Iris pigment epithelial cell (primary cell): ENCODE data around the gene RASA3.
"Not testable (repeated sequence)": the region's sequence is repeated elsewhere in the genome, so short reads cannot be mapped to it uniquely, and the experiment has no call there.

Experiments
- DNase-seq: peaks from one replicate; pipeline ENCODE4 v3.0.0-alpha.2; 2011; ENCODE audit warnings: low read depth

RASA3 gene

DNA sequence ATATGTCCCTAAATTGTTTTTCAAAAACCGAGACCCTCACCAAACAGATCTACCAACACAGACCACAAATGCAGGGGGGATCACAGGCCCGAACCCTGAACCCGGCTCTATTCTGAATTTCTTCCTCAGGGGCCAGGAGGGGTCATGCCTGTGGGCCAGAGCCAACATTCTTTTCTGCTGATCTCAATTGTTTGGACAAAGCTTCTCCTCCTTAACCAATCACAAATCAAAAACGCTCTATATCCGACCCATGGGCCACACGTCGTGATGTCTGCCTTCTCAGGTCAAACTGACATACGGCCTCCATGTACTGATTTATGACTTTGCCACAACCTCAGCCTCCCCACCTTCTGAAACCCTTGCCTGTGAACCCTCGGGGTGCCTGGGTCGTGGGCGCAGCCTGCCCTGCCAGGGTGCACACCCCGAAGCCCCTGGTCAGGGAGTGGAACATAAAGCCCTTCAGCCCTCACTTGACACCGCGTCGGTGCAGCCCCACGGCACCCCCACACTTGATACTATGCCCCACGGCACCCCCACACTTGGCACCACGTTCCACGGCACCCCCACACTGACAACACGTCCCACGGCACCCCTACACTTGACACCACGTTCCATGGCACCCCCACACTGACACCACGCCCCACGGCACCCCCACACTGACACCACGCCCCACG lies 100.2 kb downstream of the RASA3 start:
- peak; percentile 85 for DNase-seq

GRCh38 chr13:114031631-114032030 lies 100.8 kb downstream of the RASA3 start:
- DNase-seq, result no peak

DNA sequence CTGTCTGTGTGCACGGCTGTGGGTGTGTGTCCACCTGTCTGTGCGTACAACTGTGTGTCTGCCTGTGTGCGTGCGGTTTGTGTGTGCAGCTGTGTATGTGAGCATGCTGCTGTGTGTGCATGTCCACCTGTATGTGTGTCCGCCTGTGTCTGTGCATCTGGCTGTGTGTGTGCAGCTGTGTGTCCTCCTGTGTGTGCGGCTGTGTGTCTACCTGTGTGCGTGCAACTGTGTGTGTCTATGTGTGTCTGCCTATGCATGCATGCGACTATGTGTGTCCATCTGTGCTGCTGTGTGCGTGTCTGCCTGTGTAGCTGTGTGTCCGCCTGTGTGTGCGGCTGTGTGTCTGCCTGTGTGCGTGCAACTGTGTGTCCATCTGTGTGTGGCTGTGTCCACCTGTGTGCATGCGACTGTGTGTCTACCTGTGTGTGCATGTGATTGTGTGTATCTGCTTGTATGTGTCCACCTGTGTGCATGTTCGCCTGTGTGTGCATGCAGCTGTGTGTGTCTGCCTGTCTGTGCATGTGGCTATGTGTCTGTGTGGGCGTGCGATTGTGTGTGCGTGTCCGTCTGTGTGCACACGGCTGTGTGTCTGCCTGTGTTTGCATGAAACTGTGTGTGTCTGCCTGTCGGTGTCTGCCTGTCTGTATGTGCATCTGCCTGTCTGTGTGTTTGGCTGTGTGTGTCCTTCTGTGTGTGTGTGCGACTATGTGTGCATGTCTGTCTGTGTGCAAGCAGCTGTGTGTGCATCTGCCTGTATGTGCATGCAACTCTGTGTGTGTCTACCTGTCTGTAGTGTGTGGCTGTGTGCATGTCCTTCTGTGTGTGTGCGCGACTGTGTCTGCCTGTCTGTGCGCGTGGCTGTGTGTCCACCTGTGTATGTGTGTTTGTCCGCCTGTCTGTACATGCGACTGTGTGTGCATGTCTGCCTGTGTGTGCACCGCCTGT lies 101.5 kb downstream of the RASA3 start:
- DNase-seq, result no peak

- DNase-seq, result no peak
Measured at GRCh38 chr13:114029866-114030625, 102.4 kb downstream of the RASA3 start.

DNA sequence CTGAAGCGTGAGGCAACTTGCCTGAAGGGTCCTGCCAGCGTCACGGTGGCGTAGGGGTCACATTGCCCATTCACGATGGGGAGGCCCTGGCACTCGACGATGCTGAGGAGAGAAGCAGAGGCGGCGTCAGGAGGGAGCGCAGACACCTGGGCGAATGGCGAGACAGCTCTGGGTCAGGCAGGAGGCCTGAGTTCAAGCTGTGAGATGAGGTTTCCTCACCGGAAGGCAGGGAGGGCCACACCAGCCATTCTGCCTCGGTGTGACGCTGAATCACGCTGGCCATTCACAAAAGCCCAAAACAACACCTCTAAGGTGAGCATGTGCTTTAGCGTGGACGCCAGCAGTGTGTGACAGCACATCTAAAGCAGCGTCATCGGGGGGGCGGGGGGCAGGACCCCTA lies 104.6 kb downstream of the RASA3 start:
- DNase-seq, result no peak

DNA sequence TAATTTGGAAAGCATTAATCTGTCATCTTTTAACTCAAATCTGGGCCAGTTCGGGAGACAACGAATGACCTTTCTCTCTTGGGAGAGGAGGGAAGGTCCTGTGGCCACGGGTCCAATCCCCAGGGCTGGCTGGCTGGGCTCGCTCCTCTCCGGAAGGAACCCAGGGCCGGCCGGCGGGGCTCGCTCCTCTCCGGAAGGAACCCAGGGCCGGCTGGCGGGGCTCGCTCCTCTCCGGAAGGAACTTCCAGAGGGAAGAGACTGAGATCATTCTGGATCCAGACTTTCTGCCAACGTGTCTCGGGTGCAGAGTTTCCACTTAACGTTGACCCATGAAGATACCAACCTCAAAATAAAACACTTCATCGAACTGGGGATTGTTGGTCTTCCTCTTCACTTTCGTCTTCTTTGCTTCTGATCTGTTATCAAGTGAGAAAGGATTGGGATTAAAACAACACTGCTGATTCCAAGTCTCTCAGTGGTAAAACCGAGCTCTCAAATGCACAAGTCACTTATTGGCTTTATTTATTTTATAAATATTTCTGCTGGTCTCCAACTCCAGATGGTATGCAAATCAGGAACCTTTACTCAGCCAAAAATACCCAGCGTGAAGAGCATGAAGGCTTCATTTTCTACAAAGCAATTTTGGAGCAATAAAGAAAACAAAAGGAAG lies 105.2 kb downstream of the RASA3 start:
- DNase-seq, result no peak

DNA sequence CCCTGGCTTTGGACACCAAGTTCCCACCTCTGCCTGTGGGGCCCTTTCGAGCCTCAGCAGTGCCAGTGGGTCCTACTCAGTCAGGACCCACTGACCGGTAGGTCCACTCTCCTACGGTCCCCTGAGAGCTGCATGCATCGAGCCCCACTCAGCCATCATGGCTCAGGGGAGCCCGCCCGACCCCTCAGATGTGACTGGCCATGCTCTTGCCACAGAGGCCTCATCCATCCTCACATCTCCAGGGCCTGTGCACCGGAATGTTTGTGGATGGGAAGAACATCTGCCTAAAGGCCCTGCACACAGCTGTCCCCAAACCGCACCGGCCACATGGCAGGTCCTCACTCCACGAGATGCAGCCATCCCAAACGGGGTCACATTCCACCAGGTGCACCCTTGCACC lies 105.9 kb downstream of the RASA3 start:
- no peak for DNase-seq

- DNase-seq, result peak; percentile 58
Measured at GRCh38 chr13:114025714-114026431, 106.5 kb downstream of the RASA3 start.

DNA sequence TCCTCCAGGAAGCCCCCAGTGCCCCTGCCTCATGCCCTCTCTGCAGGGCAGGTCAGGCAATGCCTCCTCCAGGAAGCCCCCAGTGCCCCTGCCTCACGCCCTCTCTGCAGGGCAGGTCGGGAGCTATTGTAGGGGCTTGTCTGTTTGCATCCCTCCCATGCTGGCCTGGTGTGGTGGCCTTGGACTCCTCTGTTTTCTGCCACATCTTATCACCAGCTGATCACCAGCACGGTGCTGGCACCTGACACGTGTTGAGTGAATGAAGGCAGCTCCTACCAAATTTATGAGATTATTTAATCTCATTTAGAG lies 107.1 kb downstream of the RASA3 start:
- DNase-seq, result no peak

- no peak for DNase-seq
Measured at GRCh38 chr13:114024603-114025404, 107.6 kb downstream of the RASA3 start.

DNA sequence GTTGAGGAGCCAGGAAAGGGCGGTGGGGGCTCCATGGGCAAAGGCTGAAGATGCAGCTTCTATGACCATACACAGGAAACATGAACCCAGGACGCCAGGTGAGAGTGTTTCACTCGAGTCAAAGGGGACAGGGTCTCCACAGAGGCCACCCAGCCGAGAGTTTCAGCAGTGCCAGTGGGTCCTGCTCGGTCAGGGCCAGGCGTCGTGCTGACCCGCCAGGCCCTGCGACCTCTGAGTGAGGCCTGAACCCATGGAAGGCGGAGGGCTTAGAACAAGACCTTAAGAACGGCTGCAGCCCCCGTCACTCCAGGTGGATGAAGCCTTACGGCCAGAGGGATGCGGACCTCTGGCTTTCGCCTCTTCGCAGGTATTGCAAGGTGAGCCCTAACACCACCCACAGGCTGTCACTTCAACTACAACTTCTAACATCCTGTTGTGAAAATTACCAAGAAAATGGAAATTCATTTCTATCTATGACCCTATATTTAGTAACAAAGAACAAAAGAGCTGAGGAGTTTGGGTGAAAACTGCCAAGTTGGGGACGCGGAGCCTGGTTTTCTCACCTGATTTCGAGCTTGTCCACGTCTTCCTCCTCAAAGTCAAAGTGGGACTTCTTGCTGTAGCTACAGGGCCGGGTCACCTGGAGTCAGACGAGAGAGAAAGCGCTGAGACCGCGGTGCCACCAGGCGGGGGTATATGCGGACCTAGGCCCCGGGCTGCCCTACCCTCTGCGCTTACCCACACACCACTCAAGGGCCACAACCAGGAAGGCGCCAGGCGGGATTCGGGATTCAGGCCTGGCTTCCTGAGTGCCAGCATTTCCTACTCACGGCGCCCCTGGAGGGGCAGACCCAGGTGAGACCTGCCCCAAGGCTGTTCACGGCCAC lies 108.5 kb downstream of the RASA3 start:
- no peak for DNase-seq

- no peak for DNase-seq
Measured at GRCh38 chr13:114022876-114023275, 109.5 kb downstream of the RASA3 start.

GRCh38 chr13:114022309-114022669 lies 110.1 kb downstream of the RASA3 start:
- no peak for DNase-seq

DNA sequence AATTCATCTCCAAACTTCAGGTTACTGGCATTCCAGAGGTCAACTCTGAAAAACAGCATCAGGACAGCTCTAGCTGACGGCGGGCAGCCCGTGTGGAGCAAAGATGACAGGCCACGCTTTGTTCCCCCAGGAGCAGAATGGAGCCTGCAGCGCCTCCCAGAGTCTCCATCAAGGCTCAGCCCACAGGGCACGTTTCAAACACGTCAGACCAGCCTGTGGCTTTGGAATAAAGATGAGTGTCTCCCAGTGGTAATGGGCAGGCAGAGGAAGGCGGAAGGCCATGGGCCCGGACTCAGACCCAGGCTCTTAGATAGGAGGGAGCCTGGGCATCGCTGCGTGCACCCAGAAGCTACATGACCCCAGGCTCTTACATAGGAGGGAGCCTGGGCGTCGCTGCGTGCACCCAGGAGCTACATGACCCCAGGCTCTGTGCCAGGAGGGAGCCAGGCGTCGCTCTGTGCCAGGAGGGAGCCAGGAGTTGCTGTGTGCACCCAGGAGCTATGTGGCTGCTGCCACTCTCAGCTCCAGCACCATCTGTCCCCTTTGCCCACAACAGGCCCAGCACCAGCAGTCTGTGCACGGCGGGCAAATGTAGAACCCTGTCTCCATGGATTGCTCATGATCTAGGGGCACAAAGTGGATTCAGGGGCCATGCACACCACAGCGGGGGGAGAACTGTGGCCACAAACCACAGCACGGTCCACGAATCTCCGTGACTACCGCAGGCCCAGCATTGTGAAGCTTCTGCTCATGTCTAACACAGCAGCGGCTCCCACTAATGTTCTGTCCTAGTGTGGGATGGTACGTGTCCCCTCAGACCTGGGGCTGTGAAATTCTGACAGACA lies 110.7 kb downstream of the RASA3 start:
- DNase-seq, result no peak

DNA sequence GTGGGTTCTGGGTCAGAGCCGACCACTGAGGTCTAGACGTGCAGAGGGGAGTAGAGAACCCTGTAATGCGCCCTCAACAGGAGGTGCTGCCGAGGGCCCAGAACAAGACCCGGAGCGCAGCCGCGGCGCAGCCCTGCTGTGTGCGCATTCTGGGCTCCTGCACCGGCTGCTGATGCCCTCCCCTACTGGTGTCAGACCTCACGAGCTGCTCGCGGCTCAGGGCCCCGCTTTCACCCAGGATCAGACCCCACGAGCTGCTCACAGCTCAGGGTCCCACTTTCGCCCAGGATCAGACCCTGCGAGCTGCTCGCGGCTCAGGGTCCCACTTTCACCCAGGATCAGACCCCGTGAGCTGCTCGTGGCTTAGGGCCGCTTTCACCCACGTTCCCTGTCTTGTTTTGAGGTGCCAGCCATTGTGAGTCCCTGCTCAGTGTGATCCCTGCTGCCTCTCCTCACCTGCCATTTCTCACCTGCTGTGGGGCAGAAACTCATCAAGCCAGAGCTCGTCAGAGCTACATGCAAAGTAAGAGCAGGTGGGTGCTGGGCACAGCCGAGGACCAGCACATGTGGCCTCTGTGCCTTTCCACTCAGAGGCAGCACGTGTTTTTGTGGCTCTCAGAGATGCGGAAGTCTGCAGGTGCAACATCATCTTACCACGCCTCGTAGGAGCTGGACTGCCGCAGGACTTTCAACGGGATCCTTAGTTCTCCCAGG lies 111.5 kb downstream of the RASA3 start:
- no peak for DNase-seq

DNA sequence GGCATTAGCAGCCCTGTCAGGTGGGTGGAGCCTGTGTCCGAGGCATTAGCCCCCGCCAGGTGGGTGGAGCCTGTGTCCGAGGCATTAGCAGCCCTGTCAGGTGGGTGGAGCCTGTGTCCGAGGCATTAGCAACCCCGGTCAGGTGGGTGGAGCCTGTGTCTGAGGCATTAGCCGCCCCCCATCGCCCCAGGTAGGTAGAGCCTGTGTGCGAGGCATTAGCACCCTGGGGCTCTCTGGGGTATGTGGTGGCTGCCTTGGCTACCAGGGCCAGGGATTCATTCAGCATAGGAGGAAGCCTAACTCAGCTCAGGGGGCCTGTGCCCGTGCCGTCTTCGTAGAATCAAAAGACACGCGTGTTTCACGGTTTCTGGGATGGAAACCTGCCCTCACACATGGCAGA lies 112.3 kb downstream of the RASA3 start:
- not testable (repeated sequence) for DNase-seq

DNA sequence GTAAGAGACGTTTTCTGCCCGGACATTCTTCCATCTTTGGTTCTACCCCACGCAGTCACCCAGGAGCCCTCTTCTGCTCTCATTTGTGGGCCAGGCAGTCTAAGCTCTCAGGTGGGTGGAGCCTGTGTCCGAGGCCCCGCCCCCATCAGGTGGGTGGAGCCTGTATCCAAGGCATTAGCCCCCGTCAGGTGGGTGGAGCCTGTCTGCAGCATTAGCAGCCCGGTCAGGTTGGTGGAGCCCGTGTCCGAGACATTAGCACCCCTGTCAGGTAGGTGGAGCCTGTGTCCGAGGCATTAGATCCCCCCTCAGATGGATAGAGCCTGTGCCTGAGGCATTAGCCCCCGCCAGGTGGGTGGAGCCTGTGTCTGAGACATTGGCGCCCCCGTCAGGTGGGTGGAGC lies 113.1 kb downstream of the RASA3 start:
- DNase-seq, result no peak

DNA sequence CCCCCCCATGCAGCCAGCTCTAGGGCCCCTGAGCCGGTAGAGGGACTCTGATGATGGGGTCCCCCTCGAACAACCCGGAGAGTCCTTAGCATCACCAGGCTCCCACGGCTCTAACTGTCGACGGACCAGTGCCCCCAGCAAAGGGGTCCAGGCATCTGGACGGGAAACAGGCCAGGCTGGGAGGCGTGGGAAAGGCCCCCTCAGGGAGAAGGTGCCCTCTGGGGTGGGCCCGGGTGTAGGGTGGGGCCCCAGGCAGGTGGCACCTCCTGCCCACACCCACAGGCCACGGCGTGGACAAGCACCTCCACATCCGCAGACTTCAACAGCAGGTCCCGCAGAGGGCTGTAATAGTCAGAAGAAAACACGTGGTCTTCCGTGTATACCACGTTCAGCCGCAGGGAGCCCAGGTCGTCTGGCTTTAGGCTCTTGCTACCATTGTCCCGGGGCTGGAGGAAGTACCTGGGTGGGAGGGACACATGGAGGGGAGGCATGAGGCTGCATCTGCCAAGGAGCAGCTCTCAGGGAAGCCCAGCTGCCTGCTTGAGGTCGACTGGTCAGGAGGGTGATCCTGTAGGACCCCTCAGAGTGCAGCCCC lies 113.9 kb downstream of the RASA3 start:
- DNase-seq, result no peak
